ENCODE measurements around the gene TTC22. TPM values are rescaled to one million over a fixed set of nuclear protein-coding genes. Genes with fewer than 3 reads are reported as not detected.

The TTC22 gene
- total RNA-seq, 1 experiment from 2014 or later: 1.8 TPM

GRCh38 chr1:54757833-54758232, 43.3 kb downstream of the TTC22 start:
- no peaks in the 10 kb centered on the region for H3K27me3 ChIP-seq (ENCODE audit: insufficient read depth, low read length)
- BruUV-seq (replicated peaks): no TSS peak

More at GRCh38 chr1:54757833-54758232, 43.3 kb downstream of the TTC22 start:
- Histone ChIP-seq H3K4me2 (ENCODE audit: low read length) (no peak overlapping the region), H3K4me1 (ENCODE audit: control insufficient read depth in 1 of 2, insufficient read depth in 2 of 2, low read length in 2 of 2) (no peaks in the 10 kb centered on the region), H3K79me2 (ENCODE audit: insufficient read depth, low read length) (peaks cover 7% of the 10 kb centered on the region), H2AFZ (ENCODE audit: low read depth, low read length, poor library complexity, severe bottlenecking) (no peak overlapping the region), H3K9me3 (ENCODE audit: control insufficient read depth in 1 of 2, insufficient read depth in 1 of 2, low read depth in 1 of 2, low read length in 2 of 2) (no peaks in the 10 kb centered on the region), H3K27ac (ENCODE audit: low read depth, low read length) (no peak overlapping the region), H3K36me3 (ENCODE audit: control insufficient read depth in 1 of 2, insufficient read depth in 2 of 2, low read length in 2 of 2) (peaks cover 5 to 12% of the 10 kb centered on the region in 2 experiments; a peak in 2 of 4 replicates), H3K4me3 (replicated peaks in 1 of 2; ENCODE audit: low read depth in 1 of 2, low read length in 2 of 2) (no peak overlapping the region), H3K9me2 (ENCODE audit: insufficient read depth) (no peaks in the 10 kb centered on the region), H3K9ac (ENCODE audit: low read length) (no peak overlapping the region), H4K20me1 (ENCODE audit: insufficient read depth) (no peaks in the 10 kb centered on the region)
- ATAC-seq: no peak
- RAD21 ChIA-PET (ENCODE audit: low non-redundant PET in 1 of 2, low total read pairs in 2 of 2, uncharacterized antibody in 2 of 2, unreplicated experiment in 2 of 2): interaction anchor here in 1 of 2 experiments (0.7 kb wide), 1 partner anchor 52 kb away, joined by 3 read pairs; no protein-coding TSS in a partner anchor
- intact Hi-C loops (cut with micrococcal nuclease): no loop called here
- CTCF ChIA-PET: no interaction called here
- POLR2A ChIA-PET: interaction anchor here (0.7 kb wide), 1 partner anchor 14 kb away, joined by 3 read pairs; no protein-coding TSS in a partner anchor
- TF ChIP-seq MAX (IDR thresholded peaks at IDR 0.05): no peak
- no peak for TF ChIP-seq EZH2phosphoT487 (IDR thresholded peaks at IDR 0.05; ENCODE audit: borderline replicate concordance)
- TF ChIP-seq POLR2A (IDR thresholded peaks at IDR 0.05; ENCODE audit: borderline replicate concordance, extremely low read depth, insufficient read depth, insufficient read length): no peak
- TF ChIP-seq REST (IDR thresholded peaks at IDR 0.05; ENCODE audit: low read depth): no peak
- TF ChIP-seq POLR2AphosphoS5 (IDR thresholded peaks at IDR 0.05; ENCODE audit: low read depth, low read length): no peak
- TF ChIP-seq TCF7L2 (IDR thresholded peaks at IDR 0.05; ENCODE audit: borderline replicate concordance, extremely low read depth, insufficient read depth, insufficient read length): no peak
- no peak for TF ChIP-seq CBX3 (IDR thresholded peaks at IDR 0.05; ENCODE audit: low read depth)
- no peak for TF ChIP-seq EGR1 (IDR thresholded peaks at IDR 0.05; ENCODE audit: low read depth)
- no peak for TF ChIP-seq ATF3 (IDR thresholded peaks at IDR 0.05)
- no peak for TF ChIP-seq SIN3A (IDR thresholded peaks at IDR 0.05; ENCODE audit: low read depth)
- no peak for TF ChIP-seq CTCF (IDR thresholded peaks at IDR 0.05 in 2 of 3, conservative IDR thresholded peaks at IDR 0.05 in 1 of 3; ENCODE audit: borderline replicate concordance in 1 of 3, insufficient read depth in 1 of 3, low read depth in 2 of 3, low read length in 2 of 3)
- TF ChIP-seq ZBTB33 (IDR thresholded peaks at IDR 0.05; ENCODE audit: extremely low read depth, insufficient replicate concordance, low read length): no peak
- TF ChIP-seq YY1 (IDR thresholded peaks at IDR 0.05; ENCODE audit: extremely low read depth, insufficient replicate concordance, low read depth, low read length): no peak
- no peak for DNase-seq (ENCODE audit: low read depth, low spot score)
